ENCODE results near the gene RASIP1. TPM values are rescaled to one million over a fixed set of nuclear protein-coding genes. Genes with fewer than 3 reads are reported as not detected.

RASIP1 gene
- total RNA-seq, 2 donors from 2014 or later = 11.6 to 12.3 TPM

GRCh38 chr19:48671446-48671995 is 68.9 kb downstream of the RASIP1 start:
- peaks cover 0 to 3% of the 10 kb centered on the region in 2 donors for H3K4me1 ChIP-seq (ENCODE audit: control insufficient read depth in 1 of 2, low read depth in 2 of 2)
- no peak overlapping the region for H3K4me3 ChIP-seq
- H3K27ac ChIP-seq = no peak overlapping the region
- no peak for TF ChIP-seq CTCF (IDR thresholded peaks at IDR 0.05)
- DNase-seq (ENCODE audit: low spot score) (no peak), ATAC-seq (ENCODE audit: insufficient number of reproducible peaks, low FRiP score, low read depth) (no peak)
- H3K27me3 ChIP-seq (replicated peaks; ENCODE audit: insufficient read depth) = no peaks in the 10 kb centered on the region
- no peaks in the 10 kb centered on the region for H3K9me3 ChIP-seq
- H3K36me3 ChIP-seq = no peaks in the 10 kb centered on the region

- no peak overlapping the region for H3K4me3 ChIP-seq
- H3K27ac ChIP-seq = no peak overlapping the region
- no peaks in the 10 kb centered on the region for H3K27me3 ChIP-seq (replicated peaks; ENCODE audit: insufficient read depth)
- H3K4me1 ChIP-seq (ENCODE audit: control insufficient read depth in 1 of 2, low read depth in 2 of 2) = peaks cover 0 to 3% of the 10 kb centered on the region in 2 donors
- no peaks in the 10 kb centered on the region for H3K36me3 ChIP-seq
- TF ChIP-seq CTCF (IDR thresholded peaks at IDR 0.05) = no peak
- no peak for DNase-seq (ENCODE audit: low spot score)
- ATAC-seq (ENCODE audit: insufficient number of reproducible peaks, low FRiP score, low read depth) = no peak
- H3K9me3 ChIP-seq = no peaks in the 10 kb centered on the region
Measured at GRCh38 chr19:48670699-48671445, 69.5 kb downstream of the RASIP1 start.

Other genes with a start within 250 kb of the RASIP1 start
- gene LMTK3, start 228.8 kb downstream of the RASIP1 start, total RNA-seq = 1 to 10 TPM in 1 of 2 donors, under 1 TPM in 1; 0.41 to 4.5 TPM
- not detected for gene SULT2B1, start 188.4 kb downstream of the RASIP1 start, total RNA-seq
- gene SPACA4, start 133.9 kb downstream of the RASIP1 start, total RNA-seq = not detected
- gene FAM83E, start 125.5 kb downstream of the RASIP1 start, total RNA-seq = 1 to 10 TPM in 1 of 2 donors, not detected in 1; 2.0 TPM
- gene RPL18, start 121.4 kb downstream of the RASIP1 start, total RNA-seq = 1,000 to 10,000 TPM; 1,120 to 1,389 TPM
- 10 to 100 TPM; 16.2 to 49.0 TPM for gene SPHK2, start 121.1 kb downstream of the RASIP1 start, total RNA-seq
- 10 to 100 TPM in 1 of 2 donors, 1 to 10 TPM in 1; 3.9 to 15.0 TPM for gene DBP, start 103.2 kb downstream of the RASIP1 start, total RNA-seq
- gene CA11, start 94.4 kb downstream of the RASIP1 start, total RNA-seq = 1 to 10 TPM; 3.0 to 4.6 TPM
- 1 to 10 TPM in 1 of 2 donors, under 1 TPM in 1; 0.54 to 2.8 TPM for gene NTN5, start 67.6 kb downstream of the RASIP1 start, total RNA-seq
- 1 to 10 TPM in 1 of 2 donors, not detected in 1; 2.3 TPM for gene FUT2, start 44.6 kb downstream of the RASIP1 start, total RNA-seq
- not detected for gene MAMSTR, start 20.9 kb downstream of the RASIP1 start, total RNA-seq
- not detected for gene IZUMO1, start 6.3 kb upstream of the RASIP1 start, total RNA-seq
- under 1 TPM; 0.27 to 0.99 TPM for gene FUT1, start 12.0 kb upstream of the RASIP1 start, total RNA-seq
- not detected for gene FGF21, start 14.9 kb upstream of the RASIP1 start, total RNA-seq
- gene BCAT2, start 70.4 kb upstream of the RASIP1 start, total RNA-seq = 10 to 100 TPM; 26.5 to 38.4 TPM
- 10 to 100 TPM; 10.2 to 16.8 TPM for gene HSD17B14, start 95.9 kb upstream of the RASIP1 start, total RNA-seq
- gene PLEKHA4, start 128.0 kb upstream of the RASIP1 start, total RNA-seq = 10 to 100 TPM; 45.1 to 45.2 TPM
- gene PPP1R15A, start 131.8 kb upstream of the RASIP1 start, total RNA-seq = 100 to 1,000 TPM; 108 to 139 TPM
- under 1 TPM; 0.27 to 0.78 TPM for gene TULP2, start 158.1 kb upstream of the RASIP1 start, total RNA-seq
- gene NUCB1, start 159.7 kb upstream of the RASIP1 start, total RNA-seq = 100 to 1,000 TPM; 415 to 671 TPM
- 1 to 10 TPM in 1 of 2 donors, not detected in 1; 3.7 TPM for gene DHDH, start 193.1 kb upstream of the RASIP1 start, total RNA-seq
- gene BAX, start 214.3 kb upstream of the RASIP1 start, total RNA-seq = 100 to 1,000 TPM in 1 of 2 donors, 10 to 100 TPM in 1; 53.1 to 104 TPM
- 1,000 to 10,000 TPM; 3,403 to 7,108 TPM for gene FTL, start 224.7 kb upstream of the RASIP1 start, total RNA-seq